OCI-LY3 (cell line): ENCODE results near the gene ALG1.
"Not testable (repeated sequence)": the region's sequence is repeated elsewhere in the genome, so short reads cannot be mapped to it uniquely, and the experiment has no call there.

Experiments used
- H2AFZ ChIP-seq: fragments of 200-600, 300-600 bp; shearing (Covaris generic); 2 replicates; pipeline ENCODE4 v1.6.0; 2014; ENCODE audit warnings: antibody characterized with exemption, low read depth, low read length
- H3K27ac ChIP-seq: fragments of 200-600, 300-600 bp; sonication (generic); 2 replicates; pipeline ENCODE4 v1.5.1; 2014; ENCODE audit warnings: mild to moderate bottlenecking, low read length, moderate library complexity, mixed read lengths
- H3K27me3 ChIP-seq: fragments of 200-600, 300-600 bp; sonication (generic); 2 replicates; pipeline ENCODE4 v1.6.1; 2014; ENCODE audit warnings: low read depth, low read length, mixed read lengths
- H3K36me3 ChIP-seq: fragments of 200-600, 300-600 bp; sonication (generic); replicated peaks from 2 replicates; pipeline ENCODE3; 2014; ENCODE audit warnings: low read depth, low read length, mixed read lengths
- H3K4me1 ChIP-seq: fragments of 300-600, 200-600 bp; sonication (generic); 2 replicates; pipeline ENCODE4 v1.6.1; 2014; ENCODE audit warnings: low read length, mixed read lengths
- H3K4me2 ChIP-seq: fragments of 200-600, 300-600 bp; sonication (generic); 2 replicates; pipeline ENCODE4 v1.6.1; 2014; ENCODE audit warnings: low read length, mixed read lengths
- H3K4me3 ChIP-seq: fragments of 300-600, 200-600 bp; sonication (generic); 2 replicates; pipeline ENCODE4 v1.5.1; 2014; ENCODE audit warnings: antibody characterized with exemption, mild to moderate bottlenecking, low read length, moderate library complexity
- H3K79me2 ChIP-seq: fragments of 300-600, 200-600 bp; shearing (Covaris generic); 2 replicates; pipeline ENCODE4 v1.6.1; 2014; ENCODE audit warnings: mild to moderate bottlenecking, low read length, mixed read lengths
- H3K9ac ChIP-seq: fragments of 300-600, 200-600 bp; shearing (Covaris generic); 2 replicates; pipeline ENCODE4 v1.6.0; 2014; ENCODE audit warnings: mild to moderate bottlenecking, low read length, moderate library complexity
- H3K9me3 ChIP-seq: fragments of 200-600, 300-600 bp; shearing (Covaris generic); 2 replicates; pipeline ENCODE4 v1.6.1; 2014; ENCODE audit warnings: low read length, mixed read lengths; ENCODE audit not compliant: insufficient read depth
- H4K20me1 ChIP-seq: fragments of 200-600, 300-600 bp; sonication (generic); 2 replicates; pipeline ENCODE4 v1.6.1; 2016; ENCODE audit warnings: low read length, mixed read lengths; ENCODE audit not compliant: insufficient read depth
- CTCF ChIP-seq: fragments of 200-600, 300-600 bp; sonication (generic); IDR thresholded peaks from 2 replicates; pipeline ENCODE4 v1.5.1; 2014; ENCODE audit warnings: antibody characterized with exemption, low read length, low read depth
- EZH2phosphoT487 ChIP-seq: fragments of 200-600 bp; shearing (Covaris generic); IDR thresholded peaks from 2 replicates; pipeline ENCODE4 v1.6.1; 2018; ENCODE audit warnings: antibody characterized with exemption, mixed run types, low read depth

The ALG1 gene

GRCh38 chr16:5071341-5071680, 332 bp upstream of the ALG1 start:
- Histone ChIP-seq H3K9me3 (no peaks in the 10 kb centered on the region), H3K4me2 (peak overlapping the region; percentile 88), H3K79me2 (peaks cover 21% of the 10 kb centered on the region), H4K20me1 (no peaks in the 10 kb centered on the region), H2AFZ (peak overlapping the region; percentile 93), H3K27ac (peak overlapping the region; percentile 46), H3K4me3 (peak overlapping the region; percentile 82), H3K27me3 (peaks cover 11% of the 10 kb centered on the region), H3K36me3 (peaks cover 6% of the 10 kb centered on the region), H3K4me1 (peaks cover 23% of the 10 kb centered on the region), H3K9ac (peak overlapping the region; percentile 76)
- TF ChIP-seq CTCF: no peak
- no peak for TF ChIP-seq EZH2phosphoT487

- Histone ChIP-seq H3K36me3 (peaks cover 8% of the 10 kb centered on the region), H3K27me3 (peaks cover 4% of the 10 kb centered on the region), H3K9me3 (no peaks in the 10 kb centered on the region), H3K79me2 (peaks cover 21% of the 10 kb centered on the region), H3K4me1 (peaks cover 17% of the 10 kb centered on the region), H3K4me3 (peak overlapping the region; percentile 82), H4K20me1 (no peaks in the 10 kb centered on the region), H3K27ac (peak overlapping the region; percentile 26; the same call in 1 of the 2 replicates), H3K4me2 (peak overlapping the region; percentile 88), H3K9ac (peak overlapping the region; percentile 76), H2AFZ (0 out of 2 replicates have a peak overlapping the region, but pooled peaks have one; percentile 93)
- TF ChIP-seq CTCF (no peak), EZH2phosphoT487 (no peak)
Observed at GRCh38 chr16:5072334-5073278, 963 bp downstream of the ALG1 start.

GRCh38 chr16:5073279-5073629, 1.6 kb downstream of the ALG1 start:
- Histone ChIP-seq H3K36me3 (peaks cover 8% of the 10 kb centered on the region), H4K20me1 (no peaks in the 10 kb centered on the region), H3K27me3 (no peaks in the 10 kb centered on the region), H3K79me2 (peaks cover 21% of the 10 kb centered on the region), H3K27ac (no peak overlapping the region), H3K9ac (no peak overlapping the region), H3K9me3 (no peaks in the 10 kb centered on the region), H3K4me3 (no peak overlapping the region), H3K4me1 (peaks cover 14% of the 10 kb centered on the region), H3K4me2 (no peak overlapping the region), H2AFZ (no peak overlapping the region)
- no peak for TF ChIP-seq EZH2phosphoT487
- TF ChIP-seq CTCF: no peak

GRCh38 chr16:5073771-5074170, 2.1 kb downstream of the ALG1 start:
- H3K4me2 ChIP-seq, H4K20me1 ChIP-seq, H3K27ac ChIP-seq, H3K36me3 ChIP-seq, H3K4me3 ChIP-seq, H3K27me3 ChIP-seq, H2AFZ ChIP-seq, H3K9me3 ChIP-seq, H3K9ac ChIP-seq: not testable (repeated sequence)
- H3K4me1 ChIP-seq: peaks cover 14% of the 10 kb centered on the region
- H3K79me2 ChIP-seq: peaks cover 21% of the 10 kb centered on the region
